IPS-20b (cell line): Measurements from ENCODE around the gene SNRPA.
"Not testable (repeated sequence)": the region's sequence is repeated elsewhere in the genome, so short reads cannot be mapped to it uniquely, and the experiment has no call there.

ENCODE experiments used
- H3K27ac ChIP-seq: one replicate; pipeline ENCODE4 v1.5.1; 2013; ENCODE audit warnings: low read length
- H3K27me3 ChIP-seq: 2 replicates; pipeline ENCODE4 v1.6.1; 2013; ENCODE audit warnings: mild to moderate bottlenecking, low read length, inconsistent platforms; ENCODE audit not compliant: insufficient read depth
- H3K36me3 ChIP-seq: 2 replicates; pipeline ENCODE4 v1.6.1; 2013; ENCODE audit warnings: low read depth, mild to moderate bottlenecking, inconsistent platforms, low read length, moderate library complexity; ENCODE audit not compliant: insufficient read depth
- H3K4me1 ChIP-seq: 2 replicates; pipeline ENCODE4 v1.6.1; 2013; ENCODE audit warnings: mild to moderate bottlenecking, control low read depth, inconsistent platforms, low read length, moderate library complexity; ENCODE audit not compliant: insufficient read depth
- H3K4me3 ChIP-seq: 2 replicates; pipeline ENCODE4 v1.5.1; 2013; ENCODE audit warnings: mild to moderate bottlenecking, low read length, inconsistent platforms
- H3K9ac ChIP-seq: 2 replicates; pipeline ENCODE4 v1.6.1; 2013; ENCODE audit warnings: low read depth, mild to moderate bottlenecking, inconsistent platforms, low read length, moderate library complexity
- H3K9me3 ChIP-seq: 2 replicates; pipeline ENCODE4 v1.6.1; 2013; ENCODE audit warnings: mild to moderate bottlenecking, low read depth, low read length, inconsistent platforms; ENCODE audit not compliant: insufficient read depth

Gene SNRPA

DNA sequence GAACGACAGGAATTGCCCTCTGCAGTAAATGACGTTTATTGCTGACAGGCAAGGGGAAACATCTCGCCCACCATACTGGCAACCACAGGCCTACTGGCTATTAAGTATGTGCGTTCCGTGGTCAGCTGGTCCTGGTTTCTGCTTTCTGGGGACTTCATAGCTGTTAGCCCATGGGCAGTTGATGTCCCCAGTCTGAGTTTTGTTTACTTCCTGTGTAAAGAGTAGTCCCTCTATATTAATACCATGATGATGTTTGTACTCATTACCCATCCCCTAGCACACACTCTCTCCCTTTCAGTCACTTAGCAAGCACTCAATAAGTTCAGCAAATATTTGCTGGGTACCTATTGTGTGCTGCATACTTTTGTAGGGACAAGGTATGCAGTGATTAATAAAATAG lies 17.9 kb downstream of the SNRPA start:
- Histone ChIP-seq H3K36me3 (peaks cover 25% of the 10 kb centered on the region), H3K9ac (no peak overlapping the region), H3K4me1 (no peaks in the 10 kb centered on the region), H3K27ac (no peak overlapping the region), H3K4me3 (no peak overlapping the region), H3K27me3 (no peaks in the 10 kb centered on the region), H3K9me3 (no peaks in the 10 kb centered on the region)

DNA sequence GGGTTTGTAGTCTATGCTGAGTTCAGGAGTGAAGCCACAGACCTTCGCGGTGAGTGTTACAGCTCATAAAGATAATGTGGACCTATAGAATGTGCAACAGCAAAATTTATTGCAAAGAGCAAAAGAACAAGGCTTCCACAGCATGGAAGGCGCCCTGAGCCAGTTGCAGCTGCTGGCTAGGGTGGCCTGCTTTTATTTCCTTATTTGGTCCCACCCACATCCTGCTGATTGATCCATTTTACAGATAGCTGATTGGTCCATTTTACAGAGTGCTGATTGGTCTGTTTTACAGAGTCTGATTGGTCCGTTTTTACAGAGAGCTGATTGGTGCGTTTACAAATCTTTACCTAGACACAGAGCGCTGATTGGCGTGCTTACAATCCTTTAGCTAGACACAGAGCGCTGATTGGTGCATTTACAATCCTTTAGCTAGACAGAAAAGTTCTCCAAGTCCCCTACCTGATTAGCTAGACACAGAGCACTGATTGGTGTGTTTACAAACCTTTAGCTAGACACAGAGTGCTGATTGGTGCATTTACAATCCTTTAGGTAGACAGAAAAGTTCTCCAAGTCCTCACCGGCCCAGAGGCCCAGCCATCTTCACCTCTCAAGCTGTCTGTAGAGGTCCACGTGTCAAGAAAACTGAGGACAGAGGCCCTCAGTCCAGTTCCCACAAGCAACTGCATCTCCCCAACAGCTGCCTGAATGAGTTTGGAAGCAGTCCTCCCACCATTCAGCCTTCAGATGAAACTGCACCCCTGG lies 20.3 kb downstream of the SNRPA start:
- H3K4me3 ChIP-seq, H3K9ac ChIP-seq, H3K9me3 ChIP-seq, H3K36me3 ChIP-seq, H3K27ac ChIP-seq, H3K4me1 ChIP-seq, H3K27me3 ChIP-seq: not testable (repeated sequence)

DNA sequence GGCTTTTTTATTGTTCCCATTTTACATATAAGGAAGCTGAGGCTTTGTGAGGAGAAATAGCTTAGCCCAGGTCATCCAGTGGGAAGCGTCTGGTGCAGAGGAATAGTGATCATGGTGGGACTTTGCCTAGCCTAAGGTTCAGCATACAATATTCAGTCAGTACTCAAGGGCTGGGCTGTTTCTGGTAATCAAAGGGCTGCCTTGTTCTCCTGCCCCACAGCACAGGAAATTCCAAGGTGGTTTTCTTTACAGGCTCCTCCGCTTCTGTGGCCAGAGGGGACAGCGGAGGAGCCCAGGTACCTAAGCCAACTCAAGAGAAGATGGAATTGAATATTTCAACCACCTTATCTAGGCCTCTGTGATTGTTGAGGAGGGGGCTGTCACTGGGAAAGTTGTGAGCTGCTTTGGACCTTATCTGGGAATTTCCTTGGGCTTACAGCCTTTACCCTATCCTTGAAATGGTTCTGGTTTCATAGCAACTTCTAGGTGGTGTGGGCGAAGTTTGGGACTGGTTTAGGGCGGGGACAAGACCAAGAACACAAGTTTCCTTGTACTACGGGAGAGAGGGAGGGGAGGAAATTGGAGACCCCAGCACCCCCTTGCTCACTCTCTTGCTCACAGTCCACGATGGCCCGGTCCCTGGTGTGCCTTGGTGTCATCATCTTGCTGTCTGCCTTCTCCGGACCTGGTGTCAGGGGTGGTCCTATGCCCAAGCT lies 24.1 kb downstream of the SNRPA start, which contains the start of gene MIA:
Gene MIA, plus strand, starts transcription at position 606 of the 716 bp plus-strand sequence. Its CDS starts 22 bp downstream, at position 628.
- Histone ChIP-seq H3K27ac (no peak within 1 kb of the TSS), H3K4me1 (peaks cover 4% of the 10 kb centered on the region; the same call in 1 of the 2 replicates), H3K4me3 (no peak within 1 kb of the TSS)

DNA sequence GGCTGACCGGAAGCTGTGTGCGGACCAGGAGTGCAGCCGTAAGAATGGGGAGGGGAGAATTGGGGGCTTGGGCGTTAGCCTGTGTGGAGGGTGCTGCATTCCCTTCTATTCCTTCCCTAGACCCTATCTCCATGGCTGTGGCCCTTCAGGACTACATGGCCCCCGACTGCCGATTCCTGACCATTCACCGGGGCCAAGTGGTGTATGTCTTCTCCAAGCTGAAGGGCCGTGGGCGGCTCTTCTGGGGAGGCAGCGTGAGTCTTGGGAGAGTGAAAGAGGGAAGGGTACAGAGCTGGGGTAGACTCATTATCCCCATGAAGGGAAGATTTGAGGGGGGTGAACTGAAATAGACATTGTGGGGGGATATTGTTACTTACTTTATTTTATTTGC lies 24.6 kb downstream of the SNRPA start:
- no peak overlapping the region for H3K27ac ChIP-seq
- H3K9ac ChIP-seq: no peak overlapping the region
- no peaks in the 10 kb centered on the region for H3K36me3 ChIP-seq
- peaks cover 4% of the 10 kb centered on the region; the same call in 1 of the 2 replicates for H3K4me1 ChIP-seq
- H3K9me3 ChIP-seq: no peaks in the 10 kb centered on the region
- no peak overlapping the region for H3K4me3 ChIP-seq
- no peaks in the 10 kb centered on the region for H3K27me3 ChIP-seq

More for the DNA sequence above, 24.1 kb downstream of the SNRPA start, which contains the start of gene MIA:
- Histone ChIP-seq H3K36me3 (no peaks in the 10 kb centered on the region), H3K27me3 (no peaks in the 10 kb centered on the region), H3K9me3 (no peaks in the 10 kb centered on the region), H3K9ac (no peak within 1 kb of the TSS)

DNA sequence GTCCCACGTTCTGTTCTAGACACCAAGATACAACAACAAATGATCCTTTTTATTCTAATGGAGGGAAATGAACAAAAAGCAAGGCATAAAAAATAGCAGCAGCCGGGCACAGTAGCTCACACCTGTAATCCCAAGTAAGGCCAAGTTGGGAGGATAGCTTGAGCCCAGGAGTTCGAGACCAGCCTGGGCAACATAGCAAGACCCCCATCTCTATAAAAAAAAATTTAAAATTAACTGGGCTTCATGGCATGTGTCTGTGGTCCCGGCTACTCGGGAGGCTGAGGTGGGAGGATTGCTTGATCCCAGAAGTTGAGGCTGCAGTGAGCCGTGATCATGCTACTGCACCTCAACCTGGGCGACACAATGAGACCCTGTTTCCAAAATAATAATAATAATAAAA lies 25.4 kb downstream of the SNRPA start:
- H3K36me3 ChIP-seq: no peaks in the 10 kb centered on the region
- H3K9me3 ChIP-seq: no peaks in the 10 kb centered on the region
- H3K4me1 ChIP-seq: peaks cover 4% of the 10 kb centered on the region; the same call in 1 of the 2 replicates
- no peak overlapping the region for H3K4me3 ChIP-seq
- H3K27me3 ChIP-seq: no peaks in the 10 kb centered on the region
- no peak overlapping the region for H3K27ac ChIP-seq
- H3K9ac ChIP-seq: no peak overlapping the region

DNA sequence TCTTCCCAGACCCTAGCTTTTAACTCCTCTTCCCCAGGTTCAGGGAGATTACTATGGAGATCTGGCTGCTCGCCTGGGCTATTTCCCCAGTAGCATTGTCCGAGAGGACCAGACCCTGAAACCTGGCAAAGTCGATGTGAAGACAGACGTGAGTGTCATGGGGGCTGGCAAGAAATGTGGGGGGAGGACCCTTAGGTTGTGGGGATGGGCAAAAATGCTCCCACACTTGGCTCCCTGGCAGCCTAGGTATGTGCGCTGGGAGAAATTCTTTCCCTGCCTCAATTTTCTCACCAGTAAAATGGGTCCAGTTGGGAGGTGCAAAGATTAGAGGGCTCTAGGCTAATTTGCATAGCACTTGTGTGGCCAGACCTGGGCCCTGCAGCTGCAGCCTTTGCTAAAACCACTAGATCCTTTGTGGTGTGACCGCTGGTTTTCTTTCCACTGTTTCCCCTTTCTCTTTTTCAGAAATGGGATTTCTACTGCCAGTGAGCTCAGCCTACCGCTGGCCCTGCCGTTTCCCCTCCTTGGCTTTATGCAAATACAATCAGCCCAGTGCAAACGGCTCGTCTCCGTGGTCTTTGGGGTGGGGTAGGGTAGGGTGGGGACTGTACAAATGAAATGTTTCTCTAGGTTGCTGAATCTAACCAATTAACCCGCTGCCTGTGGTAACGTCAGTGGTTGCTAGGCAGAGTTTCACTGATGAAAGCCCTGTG lies 26.1 kb downstream of the SNRPA start:
- Histone ChIP-seq H3K36me3 (no peaks in the 10 kb centered on the region), H3K4me3 (peak overlapping the region; percentile 88), H3K27ac (peak overlapping the region; percentile 60), H3K9me3 (no peaks in the 10 kb centered on the region), H3K27me3 (no peaks in the 10 kb centered on the region), H3K9ac (peak overlapping the region; percentile 91; the same call in 1 of the 2 replicates), H3K4me1 (peaks cover 4% of the 10 kb centered on the region; the same call in 1 of the 2 replicates)

DNA sequence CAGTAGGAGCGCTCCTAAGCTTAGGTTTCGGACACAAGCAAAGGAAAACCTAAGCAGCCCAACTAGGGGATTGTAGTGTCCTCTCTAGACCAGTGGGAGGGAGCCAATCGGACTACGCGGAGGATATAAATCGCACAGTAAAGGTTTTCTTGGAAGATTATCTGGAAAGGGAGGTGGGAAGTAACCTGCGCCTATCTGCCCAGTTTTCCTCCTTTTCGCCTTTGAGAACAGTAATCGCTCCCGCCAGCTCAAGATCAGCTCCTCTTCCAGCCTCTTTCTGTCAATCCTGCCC lies 26.6 kb downstream of the SNRPA start:
- Histone ChIP-seq H3K9me3 (no peaks in the 10 kb centered on the region), H3K4me1 (peaks cover 4% of the 10 kb centered on the region; the same call in 1 of the 2 replicates), H3K36me3 (no peaks in the 10 kb centered on the region), H3K27ac (peak overlapping the region; percentile 60), H3K4me3 (peak overlapping the region; percentile 88), H3K27me3 (no peaks in the 10 kb centered on the region), H3K9ac (peak overlapping the region; percentile 91)

DNA sequence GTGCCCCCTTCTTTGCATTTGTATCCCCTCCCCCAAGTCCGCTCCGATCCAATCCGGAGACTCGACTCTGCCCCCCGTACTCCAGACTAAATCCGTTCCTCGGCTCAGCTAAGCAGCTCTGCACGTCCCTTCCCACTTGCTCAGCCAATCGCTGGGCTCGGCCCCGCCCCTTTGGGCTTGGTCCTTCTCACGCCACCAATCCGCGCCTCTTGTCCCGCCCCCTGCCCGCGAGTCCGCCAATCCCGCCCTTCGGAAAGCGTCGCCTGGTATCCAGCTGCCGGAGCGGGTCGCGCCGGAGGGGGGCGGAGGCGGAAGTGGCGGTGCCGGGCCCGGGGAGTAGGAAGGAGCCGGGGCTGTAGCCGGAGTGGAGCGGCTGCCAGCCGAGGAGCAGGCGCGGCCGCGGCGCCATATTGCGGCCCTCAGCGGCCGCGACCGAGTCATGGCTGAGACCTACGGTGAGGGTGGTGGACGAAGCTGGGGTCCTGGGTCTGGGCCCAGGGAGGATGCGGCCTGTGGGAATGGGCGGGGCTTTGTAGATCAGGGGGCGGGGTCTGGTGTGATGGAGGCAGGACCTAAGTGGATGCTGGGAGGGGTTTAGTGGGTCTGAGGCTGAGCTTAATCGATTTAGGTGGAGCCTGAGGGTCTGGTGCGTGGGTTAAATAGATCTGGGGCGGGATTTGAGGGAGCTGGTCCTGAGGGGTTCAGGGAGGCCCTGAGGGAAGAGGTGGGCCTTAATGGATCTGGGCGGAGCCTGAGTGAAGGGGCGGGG lies 27.1 kb downstream of the SNRPA start, which contains the start of gene RAB4B:
Gene RAB4B, plus strand, starts transcription at position 311 of the 769 bp plus-strand sequence. Its CDS starts 129 bp downstream, at position 440.
- Histone ChIP-seq H3K36me3 (no peaks in the 10 kb centered on the region), H3K27me3 (no peaks in the 10 kb centered on the region), H3K4me3 (peak within 1 kb of the TSS; percentile 88), H3K27ac (peak within 1 kb of the TSS; percentile 60), H3K9ac (peak within 1 kb of the TSS; percentile 91), H3K4me1 (peaks cover 4% of the 10 kb centered on the region; the same call in 1 of the 2 replicates), H3K9me3 (no peaks in the 10 kb centered on the region)

DNA sequence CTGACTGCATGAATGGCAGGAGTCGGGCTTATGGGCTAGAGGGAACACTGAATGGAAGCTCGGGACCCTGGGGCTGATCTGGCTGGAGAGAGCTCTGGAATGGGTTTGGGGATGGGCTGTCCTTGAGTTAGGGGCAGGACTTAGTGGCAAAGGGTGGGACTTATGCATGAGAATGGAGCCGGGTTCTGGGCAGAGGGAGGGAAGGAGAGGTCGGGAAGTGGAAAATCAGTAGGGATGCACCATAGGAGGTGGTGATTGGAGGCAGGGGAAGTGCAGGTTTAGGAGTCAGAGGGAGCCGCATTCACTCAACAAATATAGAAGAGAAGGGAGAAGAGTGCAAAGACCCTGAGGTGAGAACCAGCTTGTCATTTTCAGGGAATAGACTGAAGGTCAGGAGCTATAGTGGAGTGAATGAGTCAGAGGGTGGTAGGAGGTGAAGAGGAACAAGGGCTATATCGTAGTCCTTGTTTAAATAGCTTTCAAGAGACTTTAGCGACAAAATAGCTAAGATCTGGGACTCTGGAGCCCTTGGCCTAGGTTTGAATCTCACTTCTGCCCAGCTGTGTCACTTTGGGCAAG lies 27.8 kb downstream of the SNRPA start:
- H3K4me3 ChIP-seq: peak overlapping the region; percentile 69
- peaks cover 4% of the 10 kb centered on the region; the same call in 1 of the 2 replicates for H3K4me1 ChIP-seq
- no peaks in the 10 kb centered on the region for H3K27me3 ChIP-seq
- H3K36me3 ChIP-seq: no peaks in the 10 kb centered on the region
- no peaks in the 10 kb centered on the region for H3K9me3 ChIP-seq
- peak overlapping the region; percentile 54; the same call in 1 of the 2 replicates for H3K9ac ChIP-seq
- peak overlapping the region; percentile 35 for H3K27ac ChIP-seq

DNA sequence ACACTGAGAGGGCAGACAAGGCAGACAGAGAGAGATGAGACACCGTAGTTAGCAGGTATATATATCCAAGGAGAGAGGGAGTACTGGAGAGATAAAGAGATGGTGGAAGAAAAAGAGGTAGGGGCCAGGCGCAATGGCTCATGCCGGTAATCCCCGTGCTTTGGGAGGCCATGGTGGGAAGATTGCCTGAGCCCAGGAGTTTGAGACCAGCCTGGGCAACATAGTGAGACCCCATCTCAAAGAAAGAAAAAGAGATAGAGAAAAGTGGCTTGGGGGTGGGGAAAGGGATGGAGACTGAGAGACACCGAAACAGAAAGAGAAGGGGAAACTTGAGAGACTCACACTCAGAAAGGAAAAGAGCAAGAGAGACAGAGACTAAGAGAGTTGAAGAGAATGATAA lies 29.6 kb downstream of the SNRPA start:
- H3K27ac ChIP-seq: no peak overlapping the region
- H3K27me3 ChIP-seq: no peaks in the 10 kb centered on the region
- no peaks in the 10 kb centered on the region for H3K9me3 ChIP-seq
- no peak overlapping the region for H3K9ac ChIP-seq
- H3K36me3 ChIP-seq: no peaks in the 10 kb centered on the region
- no peak overlapping the region for H3K4me3 ChIP-seq
- H3K4me1 ChIP-seq: peaks cover 4% of the 10 kb centered on the region; the same call in 1 of the 2 replicates

DNA sequence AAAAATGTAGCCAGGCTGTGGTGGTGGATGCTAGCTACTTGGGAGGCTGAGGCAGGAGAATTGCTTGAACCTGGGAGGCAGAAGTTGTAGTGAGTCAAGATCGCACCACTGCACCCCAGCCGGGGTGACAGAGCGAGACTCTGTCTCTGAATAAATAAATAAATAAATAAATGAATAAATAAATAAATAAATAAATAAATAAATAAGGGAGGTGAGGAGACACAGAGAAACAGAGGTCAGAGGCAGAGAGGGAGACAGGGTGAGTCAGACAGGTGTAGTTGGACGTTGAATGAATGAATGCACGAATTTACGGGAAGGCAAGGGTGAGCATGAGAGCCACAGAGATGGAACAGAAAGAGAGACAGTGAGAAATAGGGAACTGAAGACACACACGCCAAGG lies 30.1 kb downstream of the SNRPA start:
- Histone ChIP-seq H3K4me3 (no peak overlapping the region), H3K27me3 (no peaks in the 10 kb centered on the region), H3K9ac (no peak overlapping the region), H3K9me3 (no peaks in the 10 kb centered on the region), H3K36me3 (no peaks in the 10 kb centered on the region), H3K4me1 (peaks cover 4% of the 10 kb centered on the region; the same call in 1 of the 2 replicates), H3K27ac (no peak overlapping the region)
